NCI-H128 (cell line): ENCODE results near the gene UBE2Z.
"Not testable (repeated sequence)": the region's sequence is repeated elsewhere in the genome, so short reads cannot be mapped to it uniquely, and the experiment has no call there.

Experiments
- DNase-seq: peaks from one replicate; lab custom pipeline; 2025; ENCODE audit not compliant: unreplicated experiment; lab: John Stamatoyannopoulos, UW

Gene UBE2Z

GRCh38 chr17:48903401-48903800, 4.8 kb upstream of the UBE2Z start:
- DNase-seq = no peak

- no peak for DNase-seq
Measured at GRCh38 chr17:48904428-48904827, 3.8 kb upstream of the UBE2Z start.

GRCh38 chr17:48905987-48906515, 2.2 kb upstream of the UBE2Z start:
- no peak for DNase-seq

GRCh38 chr17:48907713-48908046, 527 bp upstream of the UBE2Z start:
- DNase-seq = no peak

- peak; percentile 3 for DNase-seq
Measured at GRCh38 chr17:48908853-48909394, 717 bp downstream of the UBE2Z start.

- no peak for DNase-seq
Measured at GRCh38 chr17:48909783-48910182, 1.6 kb downstream of the UBE2Z start.

- DNase-seq = no peak
Measured at GRCh38 chr17:48910370-48910769, 2.2 kb downstream of the UBE2Z start.

- no peak for DNase-seq
Measured at GRCh38 chr17:48912476-48912875, 4.3 kb downstream of the UBE2Z start.

GRCh38 chr17:48915459-48916282, 7.5 kb downstream of the UBE2Z start:
- DNase-seq = no peak

GRCh38 chr17:48925251-48925990, 17.2 kb downstream of the UBE2Z start:
- no peak for DNase-seq

- no peak for DNase-seq
Measured at GRCh38 chr17:48925991-48926342, 17.8 kb downstream of the UBE2Z start.

GRCh38 chr17:48927978-48928745, 20.0 kb downstream of the UBE2Z start:
- DNase-seq = no peak

GRCh38 chr17:48928876-48929811, 20.9 kb downstream of the UBE2Z start:
- DNase-seq = no peak

GRCh38 chr17:48929812-48930165, 21.6 kb downstream of the UBE2Z start:
- no peak for DNase-seq

GRCh38 chr17:48930435-48930873, 22.2 kb downstream of the UBE2Z start:
- DNase-seq = no peak

GRCh38 chr17:48933035-48933434, 24.8 kb downstream of the UBE2Z start:
- no peak for DNase-seq

- peak; percentile 10 for DNase-seq
Measured at GRCh38 chr17:48944515-48945260, 36.5 kb downstream of the UBE2Z start, which contains the start of gene SNF8. TSS of gene SNF8 (minus strand) at chr17:48944842. CDS start at chr17:48944734, 108 bp downstream.

GRCh38 chr17:48945261-48945651, 37.0 kb downstream of the UBE2Z start:
- not testable (repeated sequence) for DNase-seq

GRCh38 chr17:48951572-48951971, 43.4 kb downstream of the UBE2Z start:
- no peak for DNase-seq
